IPS DF 19.7 (cell line): Measurements from ENCODE around the gene PTCD2.
"Not testable (repeated sequence)": the region's sequence is repeated elsewhere in the genome, so short reads cannot be mapped to it uniquely, and the experiment has no call there.

Source experiments
- DNase-seq: peaks from one replicate; pipeline ENCODE4 v3.0.0-alpha.2; 2013; ENCODE audit warnings: low read depth, low spot score

Gene PTCD2

GRCh38 chr5:72380492-72381274, 60.5 kb downstream of the PTCD2 start:
- no peak for DNase-seq

DNA sequence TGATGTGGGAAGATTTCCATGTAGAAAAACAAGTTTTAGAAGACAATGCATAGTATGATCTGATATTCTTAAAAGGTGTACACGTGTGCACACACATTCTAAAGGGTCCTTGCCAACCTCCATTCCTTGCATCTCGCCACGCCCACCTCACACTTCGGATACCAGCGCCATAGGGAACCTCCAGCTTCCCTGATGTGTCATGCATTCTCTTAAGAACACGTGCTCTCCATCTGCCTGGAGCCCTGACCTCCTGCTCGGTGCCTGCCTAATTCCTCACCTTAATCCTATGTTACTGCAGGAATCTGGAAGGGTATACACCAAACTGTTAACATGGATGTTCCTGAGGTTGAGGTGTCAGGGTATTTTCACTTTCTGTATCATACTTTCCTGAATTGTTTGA, 63.1 kb downstream of the PTCD2 start:
- no peak for DNase-seq

DNA sequence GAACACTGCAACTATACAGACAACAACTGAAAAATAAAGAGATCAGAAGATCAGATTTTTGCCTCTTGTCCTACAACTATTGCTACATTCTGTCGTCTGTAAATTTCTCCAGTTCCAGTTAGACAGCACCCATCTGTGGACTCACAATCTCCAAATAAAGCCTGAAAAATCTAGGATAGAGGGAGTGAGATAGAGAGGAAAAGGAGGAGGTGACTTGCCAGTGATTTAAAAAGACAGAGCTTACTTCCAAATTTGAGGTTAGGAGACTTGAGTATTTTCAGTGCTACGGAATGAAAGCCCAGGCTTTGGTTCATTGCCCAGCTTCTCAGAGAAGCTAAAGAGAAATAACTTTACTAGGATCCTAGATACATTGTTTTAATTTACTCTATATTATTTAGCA, 63.6 kb downstream of the PTCD2 start:
- DNase-seq = no peak

GRCh38 chr5:72386639-72387038, 66.5 kb downstream of the PTCD2 start:
- no peak for DNase-seq

DNA sequence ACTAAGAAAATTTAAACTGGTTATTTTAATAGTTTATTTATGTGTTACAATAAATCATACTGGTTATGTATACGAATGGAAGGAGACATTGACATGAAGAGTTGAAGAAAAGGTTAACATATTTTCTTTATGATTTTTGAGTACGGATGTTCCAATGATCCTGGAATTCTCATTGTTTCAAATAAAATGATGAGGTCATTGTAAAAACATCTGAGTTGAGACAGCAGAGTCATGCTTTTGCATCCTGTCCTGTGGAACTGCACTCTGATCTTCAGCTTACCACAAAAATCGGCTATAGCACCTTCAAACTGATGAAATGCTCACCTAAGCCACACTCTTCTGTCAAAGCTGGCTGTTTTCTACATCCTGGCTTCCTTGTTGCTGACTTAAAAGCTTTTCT, 67.8 kb downstream of the PTCD2 start:
- no peak for DNase-seq

GRCh38 chr5:72388646-72389045, 68.5 kb downstream of the PTCD2 start:
- no peak for DNase-seq

GRCh38 chr5:72390836-72391235, 70.7 kb downstream of the PTCD2 start:
- DNase-seq = no peak

- DNase-seq = no peak
Measured at GRCh38 chr5:72392326-72392733, 72.2 kb downstream of the PTCD2 start.

DNA sequence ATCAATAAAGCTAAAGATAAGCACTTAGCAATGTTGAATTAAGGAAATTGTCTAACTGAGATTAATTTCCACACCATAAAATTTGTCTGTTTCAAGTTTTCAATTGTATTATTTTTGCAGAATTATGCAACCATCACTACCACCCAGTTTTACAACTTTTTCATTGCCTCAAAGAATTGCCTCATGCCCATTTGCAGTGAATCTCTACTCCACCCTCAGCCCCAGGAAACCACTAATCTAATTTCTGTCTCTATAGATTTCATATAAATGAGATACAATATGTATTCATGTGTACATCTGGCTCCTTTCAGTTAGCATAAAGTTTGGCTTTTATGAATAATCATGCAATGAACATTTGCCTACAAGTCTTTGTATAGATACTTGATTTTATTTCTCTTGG, 72.9 kb downstream of the PTCD2 start:
- no peak for DNase-seq

DNA sequence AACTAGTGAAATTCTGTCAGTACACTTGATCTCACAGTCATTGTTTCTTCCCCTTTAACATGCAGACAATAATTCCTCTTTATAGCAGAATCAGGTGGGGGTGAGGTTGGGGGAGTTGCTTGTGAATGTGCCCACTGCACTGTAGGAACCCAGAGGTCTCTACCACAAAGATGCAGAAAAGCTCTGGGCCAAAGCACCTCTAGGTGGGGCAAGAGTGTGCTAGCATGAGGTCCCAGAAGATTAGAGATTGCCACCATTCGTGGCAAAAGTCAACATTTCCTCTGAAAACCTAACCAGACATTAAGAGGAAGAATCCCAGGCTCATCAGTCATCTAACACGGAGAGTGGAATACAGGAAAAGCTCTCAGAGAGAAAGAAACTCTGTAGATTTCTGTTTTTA, 74.5 kb downstream of the PTCD2 start:
- DNase-seq = no peak

- no peak for DNase-seq
Measured at GRCh38 chr5:72397836-72398235, 77.7 kb downstream of the PTCD2 start.

DNA sequence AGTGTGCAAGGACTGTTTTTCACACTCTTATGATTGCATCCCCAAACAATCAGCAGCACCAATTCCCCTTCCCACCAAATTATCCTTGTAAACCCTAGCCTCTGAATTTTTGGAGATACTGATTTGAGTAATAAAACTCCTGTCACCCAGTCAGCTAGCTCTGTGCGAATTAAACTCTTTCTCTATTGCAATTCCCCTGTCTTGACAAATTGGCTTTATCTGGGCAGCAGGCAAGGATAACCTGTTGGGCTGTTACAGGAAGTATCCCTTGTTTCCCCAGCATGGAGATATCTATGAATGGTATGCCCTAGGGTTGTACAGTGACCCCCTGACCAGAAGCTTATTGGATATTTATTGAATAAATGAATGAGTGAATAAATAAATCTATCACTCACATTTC, 80.8 kb downstream of the PTCD2 start:
- DNase-seq = no peak

GRCh38 chr5:72402381-72402890, 82.3 kb downstream of the PTCD2 start:
- no peak for DNase-seq

GRCh38 chr5:72402959-72403628, 82.9 kb downstream of the PTCD2 start:
- DNase-seq = no peak

GRCh38 chr5:72404771-72405170, 84.6 kb downstream of the PTCD2 start:
- not testable (repeated sequence) for DNase-seq

- no peak for DNase-seq
Measured at GRCh38 chr5:72407078-72407477, 86.9 kb downstream of the PTCD2 start.

- no peak for DNase-seq
Measured at GRCh38 chr5:72407541-72407940, 87.4 kb downstream of the PTCD2 start.

DNA sequence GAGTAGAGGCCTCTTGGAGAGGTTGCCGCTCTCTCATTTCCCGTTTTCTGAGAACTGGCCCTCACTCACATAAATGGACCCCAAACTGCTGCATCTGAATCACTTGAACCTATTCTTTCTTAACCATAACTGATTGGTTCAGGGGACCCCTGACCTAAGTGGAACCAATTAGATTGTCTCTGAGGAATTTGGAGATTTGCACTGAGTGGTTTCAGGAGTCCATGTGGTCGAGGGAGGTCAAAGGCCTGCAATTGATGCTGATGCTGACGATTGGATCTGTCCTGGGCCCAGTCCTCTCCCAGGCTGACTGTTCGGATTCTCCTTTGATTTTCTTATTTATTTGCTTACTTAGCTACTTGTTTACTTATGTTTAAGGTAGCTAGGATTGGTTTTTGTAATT, 88.0 kb downstream of the PTCD2 start:
- no peak for DNase-seq

GRCh38 chr5:72408603-72409002, 88.4 kb downstream of the PTCD2 start:
- DNase-seq = no peak

DNA sequence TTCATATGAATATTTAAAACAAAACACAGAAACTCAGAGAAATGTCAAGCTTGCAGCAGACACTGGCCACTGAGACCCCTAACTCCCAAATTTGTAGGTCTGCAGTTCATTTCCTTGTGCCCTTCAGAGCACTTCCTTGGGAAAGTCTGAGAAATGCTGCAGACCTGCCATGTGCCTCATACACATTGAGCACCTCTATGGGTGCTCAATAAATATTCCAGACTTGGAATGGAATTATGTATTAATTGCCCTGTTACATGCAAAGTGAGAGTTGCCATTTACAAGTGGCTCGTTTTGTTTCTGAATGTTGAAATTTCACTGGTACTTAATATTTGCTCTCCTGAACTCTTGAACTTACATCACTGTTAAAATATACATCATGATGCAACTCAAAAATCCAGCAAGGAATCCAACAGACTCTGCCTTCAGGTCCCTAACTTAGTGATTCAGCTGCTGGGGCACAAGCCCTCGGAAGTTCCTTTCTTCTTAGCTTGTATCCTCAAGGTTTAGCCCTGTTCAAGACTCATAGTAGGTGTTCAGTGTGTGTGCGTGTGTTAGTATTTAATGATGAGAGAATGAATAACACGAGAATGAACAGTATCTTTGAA, 90.6 kb downstream of the PTCD2 start:
- no peak for DNase-seq

GRCh38 chr5:72412283-72413055, 92.3 kb downstream of the PTCD2 start:
- no peak for DNase-seq
